A549 (cell line): ENCODE data around the gene RNF14. TPM values are rescaled to one million over a fixed set of nuclear protein-coding genes. Genes with fewer than 3 reads are reported as not detected.

Experiments
- ATAC-seq, 2 experiments: fragments of 200-7000 bp in 1 of 2; fragments of >200 bp in 1 of 2; cut with Nextera tagmentation in 1 of 2; cut with Tn5 transposase in 1 of 2; 3 replicates each; pipeline versions ENCODE4 v1.8.0 to v1.9.1; 2018 to 2020; ENCODE audit warnings: mild to moderate bottlenecking in 1 of 2, moderate library complexity in 1 of 2
- CTCF ChIA-PET: fragments of 300-600 bp; sonication (Branson Sonifier 250); formaldehyde crosslinking; extraction: SDS; loops from one replicate; lab custom pipeline; 2021; ENCODE audit warnings: antibody characterized with exemption, inconsistent platforms; lab: Yijun Ruan, JAX
- POLR2A ChIA-PET: fragments of 350-600 bp; formaldehyde crosslinking; extraction: SDS; loops from one replicate; lab custom pipeline; 2021; ENCODE audit warnings: antibody characterized with exemption, inconsistent platforms; lab: Yijun Ruan, JAX
- DNase-seq, 2 experiments: peaks; one replicate each; pipeline versions ENCODE4 v3.0.0 to v3.0.0-alpha.2; 2011 to 2016; ENCODE audit warnings: low read depth in 1 of 2, low spot score in 1 of 2
- FAIRE-seq: peaks from 2 replicates; lab custom pipeline; 2011; peaks lifted over from hg19 to GRCh38; lab: Jason Lieb, UNC
- H3K27ac ChIP-seq, 2 experiments: fragments of >200 bp; sonication (Bioruptor Twin); formaldehyde crosslinking; 3 replicates each; pipeline ENCODE4 v1.5.1; 2016 to 2017
- H3K4me1 ChIP-seq: fragments of >200 bp; sonication (Bioruptor Twin); formaldehyde crosslinking; 3 replicates; pipeline ENCODE4 v1.6.1; 2016
- H3K4me2 ChIP-seq: fragments of >200 bp; sonication (Bioruptor Twin); formaldehyde crosslinking; 3 replicates; pipeline ENCODE4 v1.6.1; 2016
- H3K4me3 ChIP-seq: fragments of >200 bp; sonication (Bioruptor Twin); formaldehyde crosslinking; 3 replicates; pipeline ENCODE4 v1.5.1; 2016
- H3K9me3 ChIP-seq: fragments of >200 bp; sonication (Bioruptor Twin); formaldehyde crosslinking; 3 replicates; pipeline ENCODE4 v1.6.1; 2016
- BHLHE40 ChIP-seq: IDR thresholded peaks from 2 replicates; pipeline ENCODE4 v1.6.1; 2012; ENCODE audit warnings: low read depth, low read length, inconsistent platforms
- CBX8 ChIP-seq: fragments of 200-600 bp; sonication (generic); IDR thresholded peaks from 2 replicates; pipeline ENCODE4 v1.6.1; 2016
- EHF ChIP-seq: fragments of 250-450 bp; sonication (Bioruptor Pico); IDR thresholded peaks from 2 replicates; pipeline ENCODE4 v1.5.0; 2020; ENCODE audit warnings: mild to moderate bottlenecking
- ESRRA ChIP-seq: fragments of 150-350 bp; IDR thresholded peaks from 2 replicates; pipeline ENCODE4 v1.6.1; 2014; ENCODE audit warnings: mild to moderate bottlenecking, low read length, borderline replicate concordance
- GATA3 ChIP-seq: IDR thresholded peaks from 2 replicates; pipeline ENCODE4 v1.6.1; 2012; ENCODE audit warnings: borderline replicate concordance
- HDAC2 ChIP-seq: fragments of 200-600 bp; sonication (generic); IDR thresholded peaks from 2 replicates; pipeline ENCODE4 v1.6.1; 2016
- MAFK ChIP-seq: fragments of 450-650 bp; IDR thresholded peaks from 2 replicates; pipeline ENCODE4 v1.6.1; 2014; ENCODE audit not compliant: partially characterized antibody
- MAZ ChIP-seq: fragments of 150-350 bp; IDR thresholded peaks from 2 replicates; pipeline ENCODE4 v1.6.1; 2014; ENCODE audit warnings: antibody characterized with exemption, low read depth, low read length, borderline replicate concordance
- NFE2L2 ChIP-seq: fragments of 150-350 bp; conservative IDR thresholded peaks from 2 replicates; pipeline ENCODE4 v1.6.1; 2014; ENCODE audit warnings: low read length
- POLR2A ChIP-seq: IDR thresholded peaks from 2 replicates; pipeline ENCODE4 v1.6.1; 2012; ENCODE audit warnings: mild to moderate bottlenecking, low read length
- RCOR1 ChIP-seq: fragments of 150-350 bp; IDR thresholded peaks from 2 replicates; pipeline ENCODE4 v1.6.1; 2014; ENCODE audit warnings: antibody characterized with exemption, low read length, low read depth
- RFX5 ChIP-seq: fragments of 450-650 bp; IDR thresholded peaks from 2 replicates; pipeline ENCODE4 v1.7.1; 2014; ENCODE audit warnings: antibody characterized with exemption, mild to moderate bottlenecking, moderate library complexity
- TFCP2L1 ChIP-seq: fragments of 250-450 bp; sonication (Bioruptor Pico); IDR thresholded peaks from 2 replicates; pipeline ENCODE4 v1.5.0; 2021; ENCODE audit warnings: mild to moderate bottlenecking
- WGBS: methylation state at CpG from one replicate; pipeline ENCODE4 v1.1.6; 2017; ENCODE audit errors: missing lambda C conversion rate; 5-methylcytosine and 5-hydroxymethylcytosine counted together
- polyA plus RNA-seq, 4 experiments: library from polyadenylated mRNA; depleted of rRNA in 3 of 4; stranded (reverse); fragments of >200 nt; fragmentation: RNase III in 1 of 4; extraction: RNeasy Plus Mini Kit Qiagen cat#74134 plus additional on column Dnase treatment in 1 of 4; gene quantifications; 2 replicates in 3 of 4; 3 replicates in 1 of 4; pipeline ENCODE4 v1.2.3, GENCODE V29; 2011 to 2017
- TF ChIP-seq, protein P1 (sequence below): fragments of 200-600 bp; sonication (generic); IDR thresholded peaks from 2 replicates; pipeline ENCODE4 v1.6.1; 2016; ENCODE audit warnings: antibody characterized with exemption, mild to moderate bottlenecking, moderate library complexity
- TF ChIP-seq, protein P2 (sequence below): fragments of 250-450 bp; sonication (Bioruptor Pico); IDR thresholded peaks from 2 replicates; pipeline ENCODE4 v1.5.0; 2021; ENCODE audit warnings: mild to moderate bottlenecking, moderate library complexity, borderline replicate concordance
- TF ChIP-seq, protein P3 (sequence below): fragments of >200 bp; sonication (Bioruptor Twin); formaldehyde crosslinking; IDR thresholded peaks from 2 replicates; pipeline ENCODE4 v1.6.1; 2016
- TF ChIP-seq, protein P4 (sequence below): IDR thresholded peaks from 2 replicates; pipeline ENCODE4 v1.6.1; 2012; ENCODE audit warnings: low read depth, borderline replicate concordance
- TF ChIP-seq, protein P5 (sequence below): fragments of 250-450 bp; sonication (Bioruptor Pico); IDR thresholded peaks from 2 replicates; pipeline ENCODE4 v1.5.0; 2020; ENCODE audit warnings: low read depth, mild to moderate bottlenecking, moderate library complexity

RNF14 gene
- polyA plus RNA-seq, 2 of the 4 experiments (the other 2 are of a cell fraction): 43.2 to 47.4 TPM

DNA sequence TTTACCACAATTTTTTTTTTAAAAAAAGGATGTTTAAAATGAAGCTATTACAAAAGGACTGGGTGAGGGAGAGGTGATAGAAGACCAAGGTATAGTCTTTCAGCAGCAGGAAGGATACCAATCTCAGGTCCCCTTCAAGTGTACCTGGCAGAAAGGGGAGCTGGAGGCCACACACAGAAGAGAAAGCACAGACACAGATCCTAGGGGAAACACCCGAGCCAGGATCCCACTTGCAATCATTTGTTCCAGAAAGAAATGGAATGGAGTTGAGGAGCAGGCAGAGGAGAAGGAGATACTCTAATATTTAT lies 38.3 kb downstream of the RNF14 start (continued):
- TF ChIP-seq, protein P1, sequence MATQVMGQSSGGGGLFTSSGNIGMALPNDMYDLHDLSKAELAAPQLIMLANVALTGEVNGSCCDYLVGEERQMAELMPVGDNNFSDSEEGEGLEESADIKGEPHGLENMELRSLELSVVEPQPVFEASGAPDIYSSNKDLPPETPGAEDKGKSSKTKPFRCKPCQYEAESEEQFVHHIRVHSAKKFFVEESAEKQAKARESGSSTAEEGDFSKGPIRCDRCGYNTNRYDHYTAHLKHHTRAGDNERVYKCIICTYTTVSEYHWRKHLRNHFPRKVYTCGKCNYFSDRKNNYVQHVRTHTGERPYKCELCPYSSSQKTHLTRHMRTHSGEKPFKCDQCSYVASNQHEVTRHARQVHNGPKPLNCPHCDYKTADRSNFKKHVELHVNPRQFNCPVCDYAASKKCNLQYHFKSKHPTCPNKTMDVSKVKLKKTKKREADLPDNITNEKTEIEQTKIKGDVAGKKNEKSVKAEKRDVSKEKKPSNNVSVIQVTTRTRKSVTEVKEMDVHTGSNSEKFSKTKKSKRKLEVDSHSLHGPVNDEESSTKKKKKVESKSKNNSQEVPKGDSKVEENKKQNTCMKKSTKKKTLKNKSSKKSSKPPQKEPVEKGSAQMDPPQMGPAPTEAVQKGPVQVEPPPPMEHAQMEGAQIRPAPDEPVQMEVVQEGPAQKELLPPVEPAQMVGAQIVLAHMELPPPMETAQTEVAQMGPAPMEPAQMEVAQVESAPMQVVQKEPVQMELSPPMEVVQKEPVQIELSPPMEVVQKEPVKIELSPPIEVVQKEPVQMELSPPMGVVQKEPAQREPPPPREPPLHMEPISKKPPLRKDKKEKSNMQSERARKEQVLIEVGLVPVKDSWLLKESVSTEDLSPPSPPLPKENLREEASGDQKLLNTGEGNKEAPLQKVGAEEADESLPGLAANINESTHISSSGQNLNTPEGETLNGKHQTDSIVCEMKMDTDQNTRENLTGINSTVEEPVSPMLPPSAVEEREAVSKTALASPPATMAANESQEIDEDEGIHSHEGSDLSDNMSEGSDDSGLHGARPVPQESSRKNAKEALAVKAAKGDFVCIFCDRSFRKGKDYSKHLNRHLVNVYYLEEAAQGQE: no peak
- no peak for TF ChIP-seq MAFK

DNA sequence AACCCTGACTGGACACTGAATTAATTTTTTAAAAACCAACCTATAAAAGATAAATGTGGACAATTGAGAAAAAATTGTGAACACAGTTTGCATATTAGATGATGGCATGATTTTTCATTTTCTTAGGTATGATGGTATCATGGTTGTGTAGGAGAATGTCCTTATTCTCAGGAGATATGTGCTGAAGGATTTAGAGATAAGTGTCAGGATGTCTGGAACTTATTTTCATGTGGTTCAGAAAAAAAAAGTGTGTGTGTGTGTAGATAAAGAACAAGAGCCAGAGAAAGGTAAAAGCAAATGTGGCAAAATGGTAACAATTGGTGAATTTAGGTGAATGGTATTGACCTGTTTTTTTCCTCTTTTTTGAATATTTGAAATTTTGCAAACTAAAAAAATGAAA lies 39.9 kb downstream of the RNF14 start:
- Histone ChIP-seq H3K27ac (no peak overlapping the region), H3K4me3 (no peak overlapping the region), H3K4me1 (peaks cover 10% of the 10 kb centered on the region), H3K4me2 (no peak overlapping the region), H3K9me3 (no peaks in the 10 kb centered on the region)
- TF ChIP-seq ESRRA (no peak), RFX5 (no peak), MAZ (no peak), CBX8 (no peak)
- TF ChIP-seq, protein P2, sequence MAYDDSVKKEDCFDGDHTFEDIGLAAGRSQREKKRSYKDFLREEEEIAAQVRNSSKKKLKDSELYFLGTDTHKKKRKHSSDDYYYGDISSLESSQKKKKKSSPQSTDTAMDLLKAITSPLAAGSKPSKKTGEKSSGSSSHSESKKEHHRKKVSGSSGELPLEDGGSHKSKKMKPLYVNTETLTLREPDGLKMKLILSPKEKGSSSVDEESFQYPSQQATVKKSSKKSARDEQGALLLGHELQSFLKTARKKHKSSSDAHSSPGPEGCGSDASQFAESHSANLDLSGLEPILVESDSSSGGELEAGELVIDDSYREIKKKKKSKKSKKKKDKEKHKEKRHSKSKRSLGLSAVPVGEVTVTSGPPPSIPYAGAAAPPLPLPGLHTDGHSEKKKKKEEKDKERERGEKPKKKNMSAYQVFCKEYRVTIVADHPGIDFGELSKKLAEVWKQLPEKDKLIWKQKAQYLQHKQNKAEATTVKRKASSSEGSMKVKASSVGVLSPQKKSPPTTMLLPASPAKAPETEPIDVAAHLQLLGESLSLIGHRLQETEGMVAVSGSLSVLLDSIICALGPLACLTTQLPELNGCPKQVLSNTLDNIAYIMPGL: no peak
- TF ChIP-seq, protein P3, sequence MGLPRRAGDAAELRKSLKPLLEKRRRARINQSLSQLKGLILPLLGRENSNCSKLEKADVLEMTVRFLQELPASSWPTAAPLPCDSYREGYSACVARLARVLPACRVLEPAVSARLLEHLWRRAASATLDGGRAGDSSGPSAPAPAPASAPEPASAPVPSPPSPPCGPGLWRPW: no peak
- POLR2A ChIA-PET: no interaction called here
- no peak for ATAC-seq
- FAIRE-seq: no peak
- DNase-seq: no peak
- CTCF ChIA-PET: interaction anchor here (0.7 to 13.0 kb wide), 5 partner anchors 18 to 540 kb away, joined by 3 to 97 read pairs (median 4); no protein-coding TSS in a partner anchor

DNA sequence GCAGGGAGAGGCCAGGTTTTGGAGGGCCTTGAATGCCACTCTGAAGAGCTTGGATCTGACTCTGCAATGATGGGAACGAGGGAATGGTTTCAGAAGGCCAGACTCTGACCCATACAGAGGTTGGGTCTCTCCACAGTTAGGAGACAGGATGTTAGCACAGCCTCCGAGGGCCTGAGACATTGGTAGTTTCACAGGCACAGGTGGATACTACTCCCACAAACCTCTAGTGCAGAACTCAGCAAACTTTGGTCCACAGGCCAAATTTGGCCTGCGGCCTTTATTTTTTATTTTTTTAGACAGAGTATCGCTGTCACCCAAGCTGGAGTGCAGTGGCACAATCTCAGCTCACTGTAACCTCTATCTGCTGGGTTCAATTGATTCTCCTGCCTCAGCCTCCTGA lies 41.0 kb downstream of the RNF14 start:
- ATAC-seq: no peak
- ChIA-PET CTCF (interaction anchor here (0.7 to 13.0 kb wide), 8 partner anchors 7 to 969 kb away, joined by 3 to 97 read pairs (median 4); partner anchors contain the start of gene RNF14), POLR2A (no interaction called here)
- Histone ChIP-seq H3K4me1 (peaks cover 21% of the 10 kb centered on the region), H3K4me2 (no peak overlapping the region), H3K9me3 (no peaks in the 10 kb centered on the region), H3K27ac (no peak overlapping the region), H3K4me3 (no peak overlapping the region)
- DNase-seq: no peak
- WGBS: 90% methylated on average over 4 of the region's 4 CpGs
- FAIRE-seq: no peak
- TF ChIP-seq EHF: no peak
- no peak for TF ChIP-seq RFX5
- no peak for TF ChIP-seq POLR2A
- TF ChIP-seq CBX8: no peak
- no peak for TF ChIP-seq BHLHE40
- TF ChIP-seq TFCP2L1 (CRISPR knock-in tag): no peak
- no peak for TF ChIP-seq NFE2L2
- no peak for TF ChIP-seq HDAC2
- TF ChIP-seq, protein P4, sequence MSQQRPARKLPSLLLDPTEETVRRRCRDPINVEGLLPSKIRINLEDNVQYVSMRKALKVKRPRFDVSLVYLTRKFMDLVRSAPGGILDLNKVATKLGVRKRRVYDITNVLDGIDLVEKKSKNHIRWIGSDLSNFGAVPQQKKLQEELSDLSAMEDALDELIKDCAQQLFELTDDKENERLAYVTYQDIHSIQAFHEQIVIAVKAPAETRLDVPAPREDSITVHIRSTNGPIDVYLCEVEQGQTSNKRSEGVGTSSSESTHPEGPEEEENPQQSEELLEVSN: no peak
- TF ChIP-seq, protein P5, sequence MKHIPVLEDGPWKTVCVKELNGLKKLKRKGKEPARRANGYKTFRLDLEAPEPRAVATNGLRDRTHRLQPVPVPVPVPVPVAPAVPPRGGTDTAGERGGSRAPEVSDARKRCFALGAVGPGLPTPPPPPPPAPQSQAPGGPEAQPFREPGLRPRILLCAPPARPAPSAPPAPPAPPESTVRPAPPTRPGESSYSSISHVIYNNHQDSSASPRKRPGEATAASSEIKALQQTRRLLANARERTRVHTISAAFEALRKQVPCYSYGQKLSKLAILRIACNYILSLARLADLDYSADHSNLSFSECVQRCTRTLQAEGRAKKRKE (CRISPR knock-in tag): no peak
- no peak for TF ChIP-seq MAFK
- no peak for TF ChIP-seq GATA3
- no peak for TF ChIP-seq RCOR1
